ENCODE measurements around the gene FIBP.

The FIBP gene

GRCh38 chr11:65919573-65920371 lies 31.5 kb upstream of the FIBP start:
- H3K4me3 ChIP-seq (IDR thresholded peaks at IDR 0.05; ENCODE audit: insufficient read depth, low read depth, low read length): no peak overlapping the region
- peaks cover 13% of the 10 kb centered on the region; the same call in 1 of the 2 replicates for H3K79me2 ChIP-seq (ENCODE audit: insufficient read depth, low read depth)
- no peaks in the 10 kb centered on the region for H3K27me3 ChIP-seq (ENCODE audit: insufficient read depth, low read depth)
- H3K9ac ChIP-seq: peak overlapping the region; percentile 44
- no peaks in the 10 kb centered on the region for H4K20me1 ChIP-seq (ENCODE audit: insufficient read depth)
- H2AFZ ChIP-seq (ENCODE audit: low read depth): peak overlapping the region; percentile 64
- peak overlapping the region; percentile 96 for H3K4me2 ChIP-seq
- H3K4me1 ChIP-seq (ENCODE audit: low read depth, poor library complexity, severe bottlenecking): peaks cover 14% of the 10 kb centered on the region
- no peak overlapping the region for H3K27ac ChIP-seq
- no peaks in the 10 kb centered on the region for H3K36me3 ChIP-seq (ENCODE audit: insufficient read depth)
- no peak for TF ChIP-seq CTCF (conservative IDR thresholded peaks at IDR 0.05; ENCODE audit: low read depth, low read length)

- TF ChIP-seq CTCF (conservative IDR thresholded peaks at IDR 0.05; ENCODE audit: low read depth, low read length): no peak
- peaks cover 13% of the 10 kb centered on the region; the same call in 1 of the 2 replicates for H3K79me2 ChIP-seq (ENCODE audit: insufficient read depth, low read depth)
Observed at GRCh38 chr11:65919141-65919572, 30.9 kb upstream of the FIBP start, which contains the start of gene DRAP1. TSS of gene DRAP1 (plus strand) at chr11:65919426. CDS start at chr11:65919502, 76 bp downstream.

GRCh38 chr11:65918211-65919140 lies 30.2 kb upstream of the FIBP start, which contains the start of gene C11orf68:
TSS of gene C11orf68 (minus strand) at chr11:65919062. CDS start at chr11:65919031, 31 bp downstream.
- peaks cover 18% of the 10 kb centered on the region for H3K4me1 ChIP-seq (ENCODE audit: low read depth, poor library complexity, severe bottlenecking)
- H3K27me3 ChIP-seq (ENCODE audit: insufficient read depth, low read depth): no peaks in the 10 kb centered on the region
- peak within 1 kb of the TSS; percentile 96 for H3K4me2 ChIP-seq
- H3K27ac ChIP-seq: peak within 1 kb of the TSS; percentile 56
- H3K36me3 ChIP-seq (ENCODE audit: insufficient read depth): no peaks in the 10 kb centered on the region
- peaks cover 13% of the 10 kb centered on the region; the same call in 1 of the 2 replicates for H3K79me2 ChIP-seq (ENCODE audit: insufficient read depth, low read depth)
- H3K4me3 ChIP-seq (IDR thresholded peaks at IDR 0.05; ENCODE audit: insufficient read depth, low read depth, low read length): no peak within 1 kb of the TSS
- H2AFZ ChIP-seq (ENCODE audit: low read depth): peak within 1 kb of the TSS; percentile 64
- peak within 1 kb of the TSS; percentile 82 for H3K9ac ChIP-seq
- H4K20me1 ChIP-seq (ENCODE audit: insufficient read depth): no peaks in the 10 kb centered on the region
- no peak for TF ChIP-seq CTCF (conservative IDR thresholded peaks at IDR 0.05; ENCODE audit: low read depth, low read length)

More at GRCh38 chr11:65919141-65919572, 30.9 kb upstream of the FIBP start, which contains the start of gene DRAP1:
- H3K9ac ChIP-seq: peak within 1 kb of the TSS; percentile 82
- H2AFZ ChIP-seq (ENCODE audit: low read depth): peak within 1 kb of the TSS; percentile 64
- H3K27ac ChIP-seq: peak within 1 kb of the TSS; percentile 56
- no peaks in the 10 kb centered on the region for H3K36me3 ChIP-seq (ENCODE audit: insufficient read depth)
- H3K4me3 ChIP-seq (IDR thresholded peaks at IDR 0.05; ENCODE audit: insufficient read depth, low read depth, low read length): no peak within 1 kb of the TSS
- H3K4me2 ChIP-seq: peak within 1 kb of the TSS; percentile 96
- no peaks in the 10 kb centered on the region for H4K20me1 ChIP-seq (ENCODE audit: insufficient read depth)
- H3K4me1 ChIP-seq (ENCODE audit: low read depth, poor library complexity, severe bottlenecking): peaks cover 14% of the 10 kb centered on the region
- no peaks in the 10 kb centered on the region for H3K27me3 ChIP-seq (ENCODE audit: insufficient read depth, low read depth)

Data from KMS-11 (cell line).